ENCODE data around the gene MTTP.

- TF ChIP-seq CTCF (conservative IDR thresholded peaks at IDR 0.05; ENCODE audit: low read length), result no peak
- no peak for TF ChIP-seq EZH2phosphoT487 (IDR thresholded peaks at IDR 0.05; ENCODE audit: borderline replicate concordance)
Observed at GRCh38 chr4:99537674-99538073, 37.0 kb upstream of the MTTP start.
